SW 1271 (cell line): ENCODE measurements around the gene GZF1.

ENCODE experiments used
- DNase-seq, 2 experiments: peaks; one replicate each; lab custom pipeline; 2025; lab: John Stamatoyannopoulos, UW

Gene GZF1

GRCh38 chr20:23407781-23408464 is 45.9 kb downstream of the GZF1 start:
- no peak for DNase-seq

GRCh38 chr20:23408957-23409356 is 47.0 kb downstream of the GZF1 start:
- DNase-seq, result no peak

GRCh38 chr20:23409800-23410199 is 47.8 kb downstream of the GZF1 start:
- no peak for DNase-seq

GRCh38 chr20:23410916-23411695 is 49.1 kb downstream of the GZF1 start:
- no peak for DNase-seq

- DNase-seq, result no peak
Measured at GRCh38 chr20:23412026-23412425, 50.0 kb downstream of the GZF1 start.

- DNase-seq, result no peak
Measured at GRCh38 chr20:23413862-23414422, 52.0 kb downstream of the GZF1 start.

- no peak for DNase-seq
Measured at GRCh38 chr20:23414526-23415188, 52.7 kb downstream of the GZF1 start.

GRCh38 chr20:23415555-23415954 is 53.6 kb downstream of the GZF1 start:
- no peak for DNase-seq

- no peak for DNase-seq
Measured at GRCh38 chr20:23415959-23416583, 54.1 kb downstream of the GZF1 start.

- no peak for DNase-seq
Measured at GRCh38 chr20:23417861-23418260, 55.9 kb downstream of the GZF1 start.

- DNase-seq, result no peak
Measured at GRCh38 chr20:23419657-23419994, 57.6 kb downstream of the GZF1 start.

GRCh38 chr20:23419995-23420901 is 58.3 kb downstream of the GZF1 start:
- peak in 1 of 2 experiments; percentile 28 for DNase-seq

GRCh38 chr20:23420943-23421931 is 59.3 kb downstream of the GZF1 start, which contains the start of gene NAPB:
Gene NAPB (minus strand): TSS chr20:23421488. CDS start chr20:23421402, 86 bp downstream.
- DNase-seq, result peak; percentile 74 to 91
